Measurements from ENCODE around the gene IL1B.

IL1B gene

GRCh38 chr2:112830682-112831512 lies 5.7 kb downstream of the IL1B start:
- Histone ChIP-seq H3K4me1 (ENCODE audit: insufficient read depth, low read length, severe bottlenecking) (no peaks in the 10 kb centered on the region), H3K4me2 (ENCODE audit: low read length) (no peak overlapping the region), H3K4me3 (ENCODE audit: low read depth, low read length, poor library complexity, severe bottlenecking) (no peak overlapping the region), H4K20me1 (ENCODE audit: insufficient read depth, low read length) (no peaks in the 10 kb centered on the region), H3K79me2 (ENCODE audit: insufficient read depth, low read length) (no peaks in the 10 kb centered on the region), H2AFZ (ENCODE audit: low read length) (no peak overlapping the region), H3K9ac (ENCODE audit: low read length) (no peak overlapping the region), H3K27ac (ENCODE audit: low read depth, low read length, poor library complexity, severe bottlenecking) (no peak overlapping the region), H3F3A (ENCODE audit: insufficient read depth, low read length) (no peaks in the 10 kb centered on the region), H3K9me2 (ENCODE audit: low read depth, low read length) (no peaks in the 10 kb centered on the region), H3K27me3 (ENCODE audit: insufficient read depth, low read length) (no peaks in the 10 kb centered on the region), H3K36me3 (ENCODE audit: insufficient read depth, low read length) (no peaks in the 10 kb centered on the region), H3K9me3 (ENCODE audit: low read length) (no peaks in the 10 kb centered on the region)
- TF ChIP-seq CTCF (IDR thresholded peaks at IDR 0.05; ENCODE audit: low read length) (no peak), EZH2 (IDR thresholded peaks at IDR 0.05; ENCODE audit: borderline replicate concordance, low read length) (no peak)

DNA sequence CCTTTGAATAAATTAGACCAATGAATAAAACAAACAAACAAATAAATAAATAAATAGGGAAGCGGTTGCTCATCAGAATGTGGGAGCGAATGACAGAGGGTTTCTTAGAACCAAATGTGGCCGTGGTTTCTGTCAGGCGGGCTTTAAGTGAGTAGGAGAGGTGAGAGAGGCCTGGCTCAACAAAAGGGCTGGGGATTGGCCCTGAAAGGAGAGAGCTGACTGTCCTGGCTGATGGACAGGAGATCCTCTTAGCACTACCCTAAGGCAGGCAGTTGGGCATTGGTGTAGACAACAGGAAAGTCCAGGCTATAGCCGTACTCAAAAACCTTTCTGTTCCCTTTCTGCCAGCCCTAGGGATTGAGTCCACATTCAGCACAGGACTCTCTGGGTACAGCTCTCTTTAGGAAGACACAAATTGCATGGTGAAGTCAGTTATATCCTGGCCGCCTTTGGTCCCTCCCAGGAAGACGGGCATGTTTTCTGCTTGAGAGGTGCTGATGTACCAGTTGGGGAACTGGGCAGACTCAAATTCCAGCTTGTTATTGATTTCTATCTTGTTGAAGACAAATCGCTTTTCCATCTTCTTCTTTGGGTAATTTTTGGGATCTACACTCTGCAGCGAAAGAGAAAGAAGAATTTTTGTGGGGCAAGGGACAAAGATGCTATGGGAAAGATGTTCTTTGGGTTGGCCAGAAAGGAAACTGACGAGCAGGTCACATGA lies 6.5 kb downstream of the IL1B start:
- H3F3A ChIP-seq (ENCODE audit: insufficient read depth, low read length): no peaks in the 10 kb centered on the region
- no peak overlapping the region for H3K27ac ChIP-seq (ENCODE audit: low read depth, low read length, poor library complexity, severe bottlenecking)
- H3K36me3 ChIP-seq (ENCODE audit: insufficient read depth, low read length): no peaks in the 10 kb centered on the region
- H2AFZ ChIP-seq (ENCODE audit: low read length): no peak overlapping the region
- H3K27me3 ChIP-seq (ENCODE audit: insufficient read depth, low read length): no peaks in the 10 kb centered on the region
- H3K4me1 ChIP-seq (ENCODE audit: insufficient read depth, low read length, severe bottlenecking): no peaks in the 10 kb centered on the region
- TF ChIP-seq CTCF (IDR thresholded peaks at IDR 0.05; ENCODE audit: low read length) (no peak), EZH2 (IDR thresholded peaks at IDR 0.05; ENCODE audit: borderline replicate concordance, low read length) (no peak)
- H3K9me2 ChIP-seq (ENCODE audit: low read depth, low read length): no peaks in the 10 kb centered on the region
- no peak overlapping the region for H3K4me2 ChIP-seq (ENCODE audit: low read length)
- H3K4me3 ChIP-seq (ENCODE audit: low read depth, low read length, poor library complexity, severe bottlenecking): no peak overlapping the region
- no peaks in the 10 kb centered on the region for H3K9me3 ChIP-seq (ENCODE audit: low read length)
- H4K20me1 ChIP-seq (ENCODE audit: insufficient read depth, low read length): no peaks in the 10 kb centered on the region
- no peaks in the 10 kb centered on the region for H3K79me2 ChIP-seq (ENCODE audit: insufficient read depth, low read length)
- H3K9ac ChIP-seq (ENCODE audit: low read length): no peak overlapping the region

DNA sequence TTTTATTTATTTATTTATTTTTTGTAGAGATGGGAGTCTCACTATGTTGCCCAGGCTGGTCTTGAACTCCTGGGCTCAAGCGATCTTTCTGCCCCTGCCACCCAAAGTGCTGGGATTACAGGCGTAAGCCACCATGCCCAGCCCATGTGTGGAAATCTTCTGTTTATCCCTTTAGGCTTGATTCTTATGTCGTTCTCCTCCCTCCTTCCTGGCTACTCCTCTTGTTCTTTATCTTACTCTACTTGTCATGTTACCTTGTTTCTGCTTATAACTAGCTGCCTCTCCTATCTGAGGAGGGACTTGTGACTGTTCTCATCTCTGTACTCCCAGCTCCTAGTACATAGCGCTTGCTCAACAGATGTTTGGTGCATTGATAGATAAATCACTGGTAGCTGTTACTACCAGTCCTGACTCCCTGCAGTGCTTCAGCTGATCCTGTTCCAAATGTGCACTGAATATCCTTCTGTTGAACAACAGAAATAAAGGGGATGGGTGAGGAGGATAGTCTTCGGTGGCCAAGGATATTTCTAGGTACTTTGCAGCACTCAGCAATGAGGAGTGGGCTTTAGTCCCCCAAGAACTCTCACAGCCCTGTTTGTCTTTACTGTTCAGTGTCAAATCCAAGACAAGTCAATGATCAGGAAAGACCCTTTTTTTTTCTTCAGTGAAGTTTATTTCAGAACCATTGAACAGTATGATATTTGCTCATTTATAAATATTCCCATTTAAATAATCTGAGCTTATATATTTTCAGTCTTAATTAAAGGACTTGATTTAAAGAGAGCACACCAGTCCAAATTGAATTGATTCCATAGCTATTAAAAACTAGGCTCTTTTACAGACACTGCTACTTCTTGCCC lies 7.2 kb downstream of the IL1B start:
- H3K4me2 ChIP-seq (ENCODE audit: low read length): no peak overlapping the region
- H3K27ac ChIP-seq (ENCODE audit: low read depth, low read length, poor library complexity, severe bottlenecking): no peak overlapping the region
- H3K9me3 ChIP-seq (ENCODE audit: low read length): no peaks in the 10 kb centered on the region
- no peaks in the 10 kb centered on the region for H3F3A ChIP-seq (ENCODE audit: insufficient read depth, low read length)
- no peak overlapping the region for H3K4me3 ChIP-seq (ENCODE audit: low read depth, low read length, poor library complexity, severe bottlenecking)
- H3K79me2 ChIP-seq (ENCODE audit: insufficient read depth, low read length): no peaks in the 10 kb centered on the region
- no peak for TF ChIP-seq CTCF (IDR thresholded peaks at IDR 0.05; ENCODE audit: low read length)
- TF ChIP-seq EZH2 (IDR thresholded peaks at IDR 0.05; ENCODE audit: borderline replicate concordance, low read length): no peak
- no peak overlapping the region for H2AFZ ChIP-seq (ENCODE audit: low read length)
- H3K27me3 ChIP-seq (ENCODE audit: insufficient read depth, low read length): no peaks in the 10 kb centered on the region
- H4K20me1 ChIP-seq (ENCODE audit: insufficient read depth, low read length): no peaks in the 10 kb centered on the region
- no peaks in the 10 kb centered on the region for H3K9me2 ChIP-seq (ENCODE audit: low read depth, low read length)
- H3K9ac ChIP-seq (ENCODE audit: low read length): no peak overlapping the region
- H3K36me3 ChIP-seq (ENCODE audit: insufficient read depth, low read length): no peaks in the 10 kb centered on the region
- no peaks in the 10 kb centered on the region for H3K4me1 ChIP-seq (ENCODE audit: insufficient read depth, low read length, severe bottlenecking)

All from OCI-LY1 (cell line).